Neutrophil (primary cell): ENCODE measurements around the gene GH1.

ENCODE experiments used
- H3K27ac ChIP-seq: fragments of 200-600 bp; sonication (generic); 2 replicates; pipeline ENCODE4 v1.5.1; 2016; ENCODE audit warnings: mild to moderate bottlenecking, moderate library complexity
- H3K27me3 ChIP-seq: fragments of 200-600 bp; sonication (generic); 2 replicates; pipeline ENCODE4 v1.6.0; 2016; ENCODE audit warnings: mild to moderate bottlenecking
- H3K36me3 ChIP-seq: fragments of 200-600 bp; sonication (generic); 2 replicates; pipeline ENCODE4 v1.5.1; 2017
- H3K4me1 ChIP-seq, 2 experiments: fragments of 200-600 bp in 1 of 2; sonication (generic) in 1 of 2; 1 replicate in 1 of 2; 2 replicates in 1 of 2; pipeline versions ENCODE4 v1.5.1 to v1.6.1; 2013 to 2016; ENCODE audit warnings: low read depth in 1 of 2, low read length in 1 of 2, mild to moderate bottlenecking in 1 of 2, moderate library complexity in 1 of 2; ENCODE audit not compliant: control insufficient read depth in 1 of 2, insufficient read depth in 1 of 2
- H3K4me3 ChIP-seq, 2 experiments: fragments of 200-600 bp in 1 of 2; sonication (generic) in 1 of 2; 1 replicate in 1 of 2; 2 replicates in 1 of 2; pipeline ENCODE4 v1.5.1; 2013 to 2016; ENCODE audit warnings: low read depth in 1 of 2, low read length in 1 of 2, mild to moderate bottlenecking in 1 of 2, moderate library complexity in 1 of 2
- H3K9me3 ChIP-seq: fragments of 200-600 bp; sonication (generic); 2 replicates; pipeline ENCODE4 v1.5.1; 2016
- TF ChIP-seq, protein P1 (sequence below): fragments of 200-600 bp; sonication (generic); IDR thresholded peaks from 2 replicates; pipeline ENCODE4 v1.5.1; 2016; ENCODE audit warnings: antibody characterized with exemption

Gene GH1

DNA sequence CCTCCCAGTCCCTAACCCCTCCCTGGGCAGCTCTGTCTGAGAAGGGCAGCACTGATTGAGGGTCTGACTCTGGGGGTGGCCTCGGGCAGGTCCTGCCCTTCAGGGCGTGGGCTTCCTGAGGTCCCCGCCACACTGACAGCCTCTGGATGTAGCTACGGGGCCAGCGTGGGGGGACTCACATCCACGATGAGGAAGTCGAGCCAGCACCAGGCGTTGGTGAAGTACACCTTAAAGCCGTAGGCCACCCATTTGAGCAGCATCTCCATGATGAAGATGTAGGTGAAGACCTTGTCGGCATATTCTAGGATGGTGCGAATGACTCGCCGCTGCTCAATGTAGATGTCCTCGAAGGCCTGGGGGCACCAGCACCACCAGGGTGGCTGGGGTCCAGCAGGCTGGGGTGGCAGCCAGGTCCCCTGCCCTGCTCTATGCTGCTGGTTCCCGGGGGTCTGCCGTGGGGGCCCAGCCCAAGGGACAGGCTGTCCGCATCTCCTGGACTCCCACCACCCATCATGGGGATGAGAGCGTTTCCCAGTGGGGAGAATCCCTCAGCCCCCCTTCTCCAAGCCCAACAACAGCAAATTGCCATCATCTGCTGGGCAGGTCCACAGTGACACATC is 29.2 kb upstream of the GH1 start:
- H3K9me3 ChIP-seq = no peaks in the 10 kb centered on the region
- H3K27me3 ChIP-seq = no peaks in the 10 kb centered on the region
- no peaks in the 10 kb centered on the region for H3K36me3 ChIP-seq
- H3K27ac ChIP-seq = no peak overlapping the region
- no peak overlapping the region for H3K4me3 ChIP-seq
- peaks cover 14 to 16% of the 10 kb centered on the region in 2 experiments for H3K4me1 ChIP-seq
- TF ChIP-seq, protein P1, sequence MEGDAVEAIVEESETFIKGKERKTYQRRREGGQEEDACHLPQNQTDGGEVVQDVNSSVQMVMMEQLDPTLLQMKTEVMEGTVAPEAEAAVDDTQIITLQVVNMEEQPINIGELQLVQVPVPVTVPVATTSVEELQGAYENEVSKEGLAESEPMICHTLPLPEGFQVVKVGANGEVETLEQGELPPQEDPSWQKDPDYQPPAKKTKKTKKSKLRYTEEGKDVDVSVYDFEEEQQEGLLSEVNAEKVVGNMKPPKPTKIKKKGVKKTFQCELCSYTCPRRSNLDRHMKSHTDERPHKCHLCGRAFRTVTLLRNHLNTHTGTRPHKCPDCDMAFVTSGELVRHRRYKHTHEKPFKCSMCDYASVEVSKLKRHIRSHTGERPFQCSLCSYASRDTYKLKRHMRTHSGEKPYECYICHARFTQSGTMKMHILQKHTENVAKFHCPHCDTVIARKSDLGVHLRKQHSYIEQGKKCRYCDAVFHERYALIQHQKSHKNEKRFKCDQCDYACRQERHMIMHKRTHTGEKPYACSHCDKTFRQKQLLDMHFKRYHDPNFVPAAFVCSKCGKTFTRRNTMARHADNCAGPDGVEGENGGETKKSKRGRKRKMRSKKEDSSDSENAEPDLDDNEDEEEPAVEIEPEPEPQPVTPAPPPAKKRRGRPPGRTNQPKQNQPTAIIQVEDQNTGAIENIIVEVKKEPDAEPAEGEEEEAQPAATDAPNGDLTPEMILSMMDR = no peak

DNA sequence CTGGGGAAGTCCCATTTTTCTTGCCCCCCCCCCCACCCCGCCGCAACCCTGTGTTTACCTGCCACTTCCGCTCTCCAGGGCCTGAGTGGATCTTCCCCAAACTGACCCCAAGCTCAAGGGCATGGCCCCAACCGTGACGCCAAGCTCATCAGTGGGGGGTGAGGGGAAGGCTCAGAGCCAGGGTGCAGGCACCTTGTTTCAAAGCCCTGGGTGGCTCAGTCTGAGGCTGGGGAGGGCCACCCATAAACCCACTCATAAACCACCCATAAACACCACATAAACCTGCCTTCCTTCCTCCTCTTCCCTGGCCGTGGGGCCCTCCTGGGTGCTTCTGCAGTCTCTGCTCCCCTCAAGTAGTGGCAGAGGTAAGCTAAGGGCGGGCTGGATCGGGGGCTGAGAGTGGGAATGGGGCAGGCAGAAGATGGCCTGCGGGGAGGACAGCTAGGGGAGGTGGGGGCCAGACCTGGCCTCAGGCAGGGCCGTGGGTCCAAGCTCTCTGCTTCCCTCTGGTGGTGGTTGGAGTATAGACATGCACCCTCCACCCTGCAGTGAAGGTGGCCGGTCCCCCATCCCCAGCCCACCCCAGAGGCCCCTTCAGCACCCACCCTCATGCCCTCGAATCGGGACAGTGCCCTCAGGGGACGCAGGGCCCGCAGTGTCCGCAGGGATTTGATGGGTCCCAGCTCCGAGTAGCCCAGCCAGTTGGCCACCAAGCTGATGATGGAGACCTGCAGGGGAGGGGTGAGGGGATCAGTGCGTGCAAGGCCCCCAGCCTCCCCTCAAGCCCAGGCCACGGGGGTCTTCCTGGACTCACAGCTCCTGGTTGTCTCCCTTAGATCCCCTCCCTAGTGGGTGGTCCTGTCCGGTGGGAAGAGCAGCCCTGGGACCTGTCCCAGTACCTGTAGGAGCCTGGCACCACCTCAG is 28.1 kb upstream of the GH1 start:
- TF ChIP-seq, protein P1 = peak; percentile 78
- H3K4me3 ChIP-seq = peak overlapping the region; percentile 53 to 64
- H3K9me3 ChIP-seq = no peaks in the 10 kb centered on the region
- peaks cover 14 to 16% of the 10 kb centered on the region in 2 experiments for H3K4me1 ChIP-seq
- H3K27me3 ChIP-seq = no peaks in the 10 kb centered on the region
- H3K27ac ChIP-seq = peak overlapping the region; percentile 90
- H3K36me3 ChIP-seq = no peaks in the 10 kb centered on the region

- Histone ChIP-seq H3K36me3 (no peaks in the 10 kb centered on the region), H3K4me3 (peak overlapping the region; percentile 53 to 64), H3K27me3 (no peaks in the 10 kb centered on the region), H3K9me3 (no peaks in the 10 kb centered on the region), H3K27ac (peak overlapping the region; percentile 90), H3K4me1 (peaks cover 14 to 16% of the 10 kb centered on the region in 2 experiments)
- TF ChIP-seq, protein P1 = no peak
Measured at GRCh38 chr17:63945784-63946439, 27.3 kb upstream of the GH1 start.

- no peaks in the 10 kb centered on the region for H3K9me3 ChIP-seq
- no peak overlapping the region for H3K27ac ChIP-seq
- no peak overlapping the region for H3K4me3 ChIP-seq
- H3K36me3 ChIP-seq = no peaks in the 10 kb centered on the region
- TF ChIP-seq, protein P1 = no peak
- no peaks in the 10 kb centered on the region for H3K27me3 ChIP-seq
- H3K4me1 ChIP-seq = peaks cover 14 to 16% of the 10 kb centered on the region in 2 experiments
Measured at GRCh38 chr17:63944736-63945499, 26.3 kb upstream of the GH1 start.

DNA sequence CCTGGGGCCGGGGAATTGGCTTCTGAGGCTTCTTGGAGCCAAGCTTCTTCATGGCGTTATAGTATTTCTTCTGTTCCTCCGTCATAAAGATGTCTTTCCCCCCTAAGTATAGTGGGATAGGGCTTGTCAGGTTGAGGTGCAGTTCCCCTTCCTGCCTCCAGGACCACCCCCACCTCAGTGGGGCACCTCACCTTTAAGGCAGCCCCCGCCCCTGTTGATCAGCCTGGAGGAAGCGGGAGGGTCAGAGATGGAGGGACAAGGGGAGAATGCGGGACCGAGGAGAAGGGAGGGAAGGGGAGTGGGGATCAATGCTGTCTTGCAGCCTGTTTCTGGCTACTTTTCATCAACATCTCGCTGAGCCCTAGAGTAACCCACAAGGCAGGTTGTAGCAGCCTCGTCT is 25.1 kb upstream of the GH1 start:
- H3K4me1 ChIP-seq = peaks cover 14 to 16% of the 10 kb centered on the region in 2 experiments
- H3K9me3 ChIP-seq = no peaks in the 10 kb centered on the region
- H3K36me3 ChIP-seq = no peaks in the 10 kb centered on the region
- no peak overlapping the region for H3K4me3 ChIP-seq
- no peaks in the 10 kb centered on the region for H3K27me3 ChIP-seq
- H3K27ac ChIP-seq = no peak overlapping the region
- TF ChIP-seq, protein P1 = no peak
